Activated CD4-positive, alpha-beta T cell treated with anti-CD3 and anti-CD28 coated beads, Interleukin-2, amount 50 U/mL, for 24 hours (primary cell): ENCODE data around the gene SLC38A4.

Experiments
- DNase-seq, 2 donors: peaks; one replicate each; pipeline ENCODE4 v3.0.0-alpha.2; 2020; ENCODE audit warnings: low read depth in 1 of 2, low spot score in 1 of 2

SLC38A4 gene

DNA sequence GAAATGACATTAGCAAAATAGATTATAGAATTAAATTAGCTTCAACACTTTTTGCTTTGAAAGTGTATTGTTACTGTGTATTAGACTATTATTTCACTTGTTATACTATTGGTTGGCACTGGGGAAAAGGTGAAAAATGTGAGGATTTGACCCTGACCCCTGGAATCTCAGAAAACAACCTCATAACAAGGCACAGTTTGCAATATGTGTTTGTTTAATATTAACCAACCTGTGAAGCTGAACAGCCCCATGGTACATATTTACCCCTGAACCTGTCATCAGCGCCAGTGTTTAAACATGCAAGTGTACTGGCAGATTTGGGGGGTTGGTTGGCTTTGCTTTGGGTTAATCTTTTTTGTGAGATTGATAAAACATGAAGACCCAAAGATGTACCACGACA, 11.7 kb downstream of the SLC38A4 start:
- DNase-seq, result no peak

DNA sequence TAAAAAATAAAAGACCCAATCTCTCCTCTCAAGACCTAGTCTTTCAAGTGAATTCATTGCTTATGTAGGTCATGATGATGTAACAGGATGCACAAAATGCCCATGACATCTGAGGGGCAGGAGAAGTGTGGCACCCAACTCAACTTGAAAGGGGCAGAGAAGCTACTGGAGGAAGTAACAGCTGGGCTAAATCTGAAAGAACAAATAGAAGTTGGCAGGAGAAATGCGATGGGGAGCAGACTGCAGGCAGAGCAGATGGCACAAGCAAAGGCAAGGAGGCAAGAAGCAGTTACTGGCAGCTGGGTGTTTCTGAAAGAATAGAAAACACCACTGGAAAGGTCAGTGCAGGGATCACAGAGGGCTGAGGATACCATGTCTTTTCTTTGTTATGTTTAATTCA, 14.6 kb downstream of the SLC38A4 start:
- DNase-seq, result no peak

- no peak for DNase-seq
Observed at GRCh38 chr12:46808955-46809697, 16.7 kb downstream of the SLC38A4 start.

DNA sequence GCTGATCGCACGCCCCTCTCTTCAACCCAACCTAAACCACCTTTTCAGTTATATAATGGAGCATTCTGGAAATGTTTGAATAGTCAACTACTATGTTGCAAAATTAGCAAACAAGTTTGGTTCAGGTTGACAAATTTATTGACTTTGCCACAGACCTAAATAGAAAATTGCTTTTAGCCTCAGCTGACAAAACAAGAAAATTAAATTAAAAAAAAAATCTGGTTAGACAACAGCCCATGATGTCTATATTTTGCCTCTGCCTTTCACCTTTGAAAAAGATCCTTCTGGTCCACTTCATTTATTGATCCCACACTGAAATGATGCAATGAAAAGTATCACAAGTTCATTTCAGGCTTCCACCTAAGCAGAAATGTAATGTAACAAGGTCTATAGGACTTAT, 17.5 kb downstream of the SLC38A4 start:
- DNase-seq, result no peak

GRCh38 chr12:46804054-46804453, 21.7 kb downstream of the SLC38A4 start:
- DNase-seq, result no peak

GRCh38 chr12:46803517-46803916, 22.3 kb downstream of the SLC38A4 start:
- no peak for DNase-seq

DNA sequence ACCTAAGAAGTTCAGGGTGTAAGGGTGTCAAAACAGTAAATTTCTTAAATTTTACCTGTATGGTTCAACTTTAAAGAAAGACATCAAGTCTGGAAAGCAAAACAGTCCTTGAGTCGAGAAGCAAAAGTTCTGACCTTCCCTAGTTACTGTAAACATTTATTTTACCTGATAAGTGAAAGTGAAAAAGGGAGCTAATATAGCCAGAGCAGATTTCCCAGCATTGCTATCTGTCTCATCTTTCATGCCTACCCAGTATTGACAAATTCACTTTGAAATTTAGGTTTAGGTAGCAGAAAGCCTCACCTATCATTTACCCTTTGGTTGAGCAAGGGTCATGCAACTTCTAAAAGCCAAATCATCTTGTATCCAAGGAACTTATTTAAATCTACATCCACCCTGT, 24.5 kb downstream of the SLC38A4 start:
- DNase-seq, result no peak

- DNase-seq, result no peak
Observed at GRCh38 chr12:46800160-46800559, 25.6 kb downstream of the SLC38A4 start.

- no peak for DNase-seq
Observed at GRCh38 chr12:46798648-46799047, 27.1 kb downstream of the SLC38A4 start.

GRCh38 chr12:46798056-46798455, 27.7 kb downstream of the SLC38A4 start:
- no peak for DNase-seq

DNA sequence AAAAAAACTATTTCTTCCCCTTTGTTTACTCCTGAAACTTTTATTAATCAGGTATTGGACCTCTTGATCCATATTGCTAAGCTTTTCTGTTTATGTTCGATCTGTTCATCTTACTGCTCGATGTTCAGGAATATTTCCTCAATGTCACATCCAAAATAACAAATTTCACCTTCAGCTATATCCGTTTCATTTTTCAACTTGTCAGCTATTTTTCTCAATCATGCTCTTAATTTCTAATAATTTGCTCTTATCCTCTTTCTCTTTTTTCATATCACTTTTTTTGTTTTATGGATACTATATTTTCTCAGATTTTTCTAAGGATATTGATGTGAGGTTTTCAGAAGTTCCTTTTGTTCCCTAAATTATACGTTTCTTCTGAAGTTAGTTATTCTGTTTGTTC, 29.8 kb downstream of the SLC38A4 start:
- no peak for DNase-seq

- DNase-seq, result no peak
Observed at GRCh38 chr12:46794593-46795190, 31.1 kb downstream of the SLC38A4 start.

- no peak for DNase-seq
Observed at GRCh38 chr12:46792925-46793324, 32.9 kb downstream of the SLC38A4 start.

GRCh38 chr12:46790066-46790465, 35.7 kb downstream of the SLC38A4 start:
- no peak for DNase-seq

DNA sequence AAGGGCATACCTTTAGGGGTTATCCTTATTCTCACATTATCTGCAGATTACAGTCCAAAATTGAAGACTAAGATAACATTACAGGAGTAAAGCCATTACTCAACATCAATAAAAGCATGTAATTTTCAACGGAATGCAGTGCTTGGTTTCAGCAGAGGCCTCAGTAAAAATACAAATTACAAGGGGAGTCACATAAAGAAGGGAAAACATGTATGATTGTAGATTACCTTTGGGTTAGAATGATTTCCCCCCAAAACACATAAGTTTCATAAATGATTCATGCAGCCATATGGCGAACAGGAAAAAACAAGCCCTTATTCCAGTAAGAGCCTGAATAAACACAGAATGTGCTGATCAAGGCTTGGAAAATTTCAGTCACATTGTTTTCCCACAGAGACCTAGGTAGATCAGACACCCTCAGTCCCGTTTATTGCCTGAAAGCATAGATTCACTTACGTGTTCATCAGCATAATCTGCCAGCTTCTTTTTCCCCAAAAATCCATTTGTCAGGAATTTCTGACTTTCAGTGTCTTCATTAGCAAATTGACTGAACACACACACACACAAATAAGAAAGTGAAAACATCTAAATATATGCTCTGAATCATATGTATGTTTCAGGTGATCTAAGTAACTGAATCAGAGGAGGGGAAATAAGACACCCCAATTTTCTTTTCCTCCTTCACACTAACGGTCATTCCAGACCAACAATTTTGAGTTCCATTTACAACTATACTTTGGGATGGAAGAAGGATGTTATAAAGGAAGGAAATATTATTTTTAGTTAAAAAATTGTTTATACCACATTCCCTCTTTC, 37.5 kb downstream of the SLC38A4 start:
- no peak for DNase-seq

GRCh38 chr12:46787496-46788055, 38.2 kb downstream of the SLC38A4 start:
- DNase-seq, result no peak

DNA sequence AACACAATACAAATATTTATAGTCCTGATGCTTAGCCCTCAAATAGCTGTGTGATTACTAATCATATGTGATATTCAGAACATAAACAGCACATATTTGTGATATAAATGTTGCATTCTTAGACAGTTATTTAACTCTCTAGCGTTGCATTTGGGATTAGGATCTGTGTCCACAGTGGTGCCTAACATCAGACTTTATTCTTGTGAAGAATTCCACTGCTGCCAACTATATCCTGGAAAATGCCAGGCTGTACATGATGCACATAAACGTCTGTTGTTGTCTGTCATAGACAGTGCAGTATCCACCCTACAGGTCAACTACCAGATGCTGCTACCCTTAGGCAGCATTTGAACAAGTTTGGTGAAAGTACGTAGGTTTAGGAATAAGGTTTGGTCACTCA, 39.0 kb downstream of the SLC38A4 start:
- no peak for DNase-seq

GRCh38 chr12:46785382-46785781, 40.4 kb downstream of the SLC38A4 start:
- no peak for DNase-seq

DNA sequence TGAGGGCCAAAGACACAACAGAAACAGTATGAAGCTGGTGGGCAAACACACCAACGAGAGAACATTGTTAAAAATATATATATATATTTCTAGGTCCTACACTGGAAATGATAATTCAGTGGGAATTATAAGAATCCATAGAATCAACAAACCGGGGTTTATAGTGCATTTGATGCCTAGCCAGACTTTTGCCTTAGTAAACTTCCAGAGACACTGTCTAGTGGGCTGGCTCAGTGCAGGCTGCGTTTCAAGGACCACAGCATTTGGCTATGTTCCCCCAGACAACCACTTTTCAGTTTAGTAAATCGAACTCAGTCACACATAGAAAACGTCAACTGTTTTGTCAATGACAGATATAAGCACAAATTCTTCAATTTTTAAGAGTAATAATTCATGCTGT, 41.9 kb downstream of the SLC38A4 start:
- no peak for DNase-seq

DNA sequence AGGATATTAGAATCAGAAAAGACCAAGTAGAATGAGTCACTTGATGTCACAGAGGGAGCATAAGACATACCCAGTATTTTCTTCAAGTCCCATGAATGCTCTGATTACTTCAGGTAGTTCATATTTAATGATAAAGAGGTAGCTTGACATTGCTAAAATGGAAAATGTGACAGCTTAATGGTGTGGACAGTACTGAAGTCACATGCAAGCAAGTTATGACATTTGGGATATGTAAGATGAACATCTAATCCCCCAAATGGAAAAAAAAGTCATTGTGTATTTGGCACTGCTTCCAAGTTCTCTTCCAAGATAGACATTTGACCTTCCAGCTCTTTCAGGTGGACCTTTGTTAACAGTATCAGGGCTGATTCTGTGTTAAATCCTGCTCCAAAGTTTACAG, 45.9 kb downstream of the SLC38A4 start:
- no peak for DNase-seq

GRCh38 chr12:46779063-46779462, 46.7 kb downstream of the SLC38A4 start:
- no peak for DNase-seq

DNA sequence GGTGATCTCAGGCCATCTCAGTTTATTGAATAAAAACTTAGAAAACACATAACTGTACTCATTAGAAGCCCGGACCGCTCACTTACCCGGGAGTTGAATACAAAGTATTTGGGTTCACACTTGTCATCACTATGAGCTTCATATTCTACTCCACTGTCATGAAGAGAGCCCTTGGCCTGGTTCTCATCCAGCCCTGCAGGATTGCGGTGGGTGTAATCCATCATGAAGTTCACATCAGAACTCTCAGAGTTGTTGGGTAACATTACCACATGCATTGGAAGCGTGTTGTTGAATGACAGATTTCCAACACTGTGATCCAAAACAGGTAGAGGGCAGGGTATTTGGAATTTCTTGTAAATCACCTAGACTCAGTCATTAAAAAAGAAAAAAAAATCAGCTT, 47.4 kb downstream of the SLC38A4 start:
- no peak for DNase-seq
